SK-N-MC (cell line): ENCODE measurements around the gene ACTL10.
"Not testable (repeated sequence)": the region's sequence is repeated elsewhere in the genome, so short reads cannot be mapped to it uniquely, and the experiment has no call there.

Source experiments
- DNase-seq: peaks from one replicate; pipeline ENCODE4 v3.0.0-alpha.2; 2011; ENCODE audit warnings: low read depth, low spot score
- H3K27ac ChIP-seq: fragments of 200-600 bp; sonication (generic); 2 replicates; pipeline ENCODE4 v1.5.1; 2016; ENCODE audit warnings: mixed run types
- H3K36me3 ChIP-seq: fragments of 200-600 bp; sonication (generic); 2 replicates; pipeline ENCODE4 v1.6.1; 2017; ENCODE audit warnings: antibody characterized with exemption, low read length, mixed read lengths; ENCODE audit not compliant: insufficient read depth
- H3K4me3 ChIP-seq: fragments of 200-600 bp; sonication (generic); 2 replicates; pipeline ENCODE4 v1.5.1; 2016
- H3K9ac ChIP-seq: fragments of 200-600 bp; sonication (generic); 2 replicates; pipeline ENCODE4 v1.8.0; 2017; ENCODE audit warnings: mixed run types, mixed read lengths; ENCODE audit not compliant: insufficient read length
- H3K9me3 ChIP-seq: fragments of 200-600 bp; sonication (generic); 2 replicates; pipeline ENCODE4 v1.6.1; 2017; ENCODE audit warnings: low read depth, mild to moderate bottlenecking, antibody characterized with exemption, low read length, moderate library complexity, mixed read lengths
- EZH2 ChIP-seq: fragments of 200-600 bp; sonication (generic); IDR thresholded peaks from one replicate; pipeline ENCODE4 v1.6.1; 2017; ENCODE audit warnings: antibody characterized with exemption
- FOXP2 ChIP-seq: optimal IDR thresholded peaks from 2 replicates; pipeline ENCODE3; 2011; ENCODE audit warnings: mild to moderate bottlenecking, moderate library complexity; ENCODE audit not compliant: insufficient read depth; ENCODE audit errors: extremely low read length, control extremely low read depth
- POLR2AphosphoS5 ChIP-seq: IDR thresholded peaks from 2 replicates; pipeline ENCODE4 v1.6.1; 2012; ENCODE audit warnings: mild to moderate bottlenecking, low read depth, low read length, borderline replicate concordance

The ACTL10 gene

GRCh38 chr20:33693741-33694638, 27.2 kb downstream of the ACTL10 start:
- no peak overlapping the region for H3K27ac ChIP-seq
- H3K9me3 ChIP-seq: no peaks in the 10 kb centered on the region
- H3K4me3 ChIP-seq: no peak overlapping the region
- H3K36me3 ChIP-seq: no peaks in the 10 kb centered on the region
- no peak for DNase-seq
- no peak for TF ChIP-seq FOXP2
- TF ChIP-seq POLR2AphosphoS5: no peak
- no peak for TF ChIP-seq EZH2
- no peak overlapping the region for H3K9ac ChIP-seq

DNA sequence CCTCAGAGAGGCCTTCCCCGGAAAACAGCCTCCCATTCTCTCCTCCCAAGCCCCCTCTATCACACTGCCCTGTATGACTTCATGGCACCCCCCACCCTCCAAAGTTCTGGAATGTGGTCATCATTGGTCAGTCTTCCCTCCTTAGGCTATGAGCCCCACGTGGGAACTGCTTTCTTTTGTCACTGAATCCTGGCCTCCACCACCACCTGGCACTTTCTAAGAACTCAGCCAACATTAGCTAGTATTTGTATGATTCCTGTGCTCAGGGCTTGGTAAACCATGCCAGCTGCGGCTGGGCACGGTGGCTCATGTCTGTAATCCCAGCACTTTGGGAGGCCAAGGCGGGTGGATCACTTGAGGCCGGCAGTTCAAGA, 27.9 kb downstream of the ACTL10 start:
- Histone ChIP-seq H3K9ac (no peak overlapping the region), H3K4me3 (no peak overlapping the region), H3K36me3 (no peaks in the 10 kb centered on the region), H3K27ac (no peak overlapping the region), H3K9me3 (no peaks in the 10 kb centered on the region)
- TF ChIP-seq POLR2AphosphoS5 (no peak), FOXP2 (no peak), EZH2 (no peak)
- no peak for DNase-seq

GRCh38 chr20:33696448-33696847, 29.7 kb downstream of the ACTL10 start:
- H3K9me3 ChIP-seq: no peaks in the 10 kb centered on the region
- TF ChIP-seq POLR2AphosphoS5 (no peak), EZH2 (no peak), FOXP2 (no peak)
- H3K36me3 ChIP-seq: no peaks in the 10 kb centered on the region
- no peak overlapping the region for H3K27ac ChIP-seq
- DNase-seq: no peak
- H3K9ac ChIP-seq: no peak overlapping the region
- H3K4me3 ChIP-seq: no peak overlapping the region

- TF ChIP-seq POLR2AphosphoS5 (no peak), EZH2 (no peak)
- DNase-seq: no peak
- Histone ChIP-seq H3K4me3 (no peak overlapping the region), H3K27ac (no peak overlapping the region), H3K9me3 (no peaks in the 10 kb centered on the region), H3K9ac (no peak overlapping the region), H3K36me3 (no peaks in the 10 kb centered on the region)
These were observed 30.4 kb downstream of the ACTL10 start for GRCh38 chr20:33697129-33697528.

- DNase-seq, H3K4me3 ChIP-seq, H3K36me3 ChIP-seq, H3K9ac ChIP-seq, H3K9me3 ChIP-seq, H3K27ac ChIP-seq: not testable (repeated sequence)
These were observed 32.2 kb downstream of the ACTL10 start for GRCh38 chr20:33698966-33699365.

DNA sequence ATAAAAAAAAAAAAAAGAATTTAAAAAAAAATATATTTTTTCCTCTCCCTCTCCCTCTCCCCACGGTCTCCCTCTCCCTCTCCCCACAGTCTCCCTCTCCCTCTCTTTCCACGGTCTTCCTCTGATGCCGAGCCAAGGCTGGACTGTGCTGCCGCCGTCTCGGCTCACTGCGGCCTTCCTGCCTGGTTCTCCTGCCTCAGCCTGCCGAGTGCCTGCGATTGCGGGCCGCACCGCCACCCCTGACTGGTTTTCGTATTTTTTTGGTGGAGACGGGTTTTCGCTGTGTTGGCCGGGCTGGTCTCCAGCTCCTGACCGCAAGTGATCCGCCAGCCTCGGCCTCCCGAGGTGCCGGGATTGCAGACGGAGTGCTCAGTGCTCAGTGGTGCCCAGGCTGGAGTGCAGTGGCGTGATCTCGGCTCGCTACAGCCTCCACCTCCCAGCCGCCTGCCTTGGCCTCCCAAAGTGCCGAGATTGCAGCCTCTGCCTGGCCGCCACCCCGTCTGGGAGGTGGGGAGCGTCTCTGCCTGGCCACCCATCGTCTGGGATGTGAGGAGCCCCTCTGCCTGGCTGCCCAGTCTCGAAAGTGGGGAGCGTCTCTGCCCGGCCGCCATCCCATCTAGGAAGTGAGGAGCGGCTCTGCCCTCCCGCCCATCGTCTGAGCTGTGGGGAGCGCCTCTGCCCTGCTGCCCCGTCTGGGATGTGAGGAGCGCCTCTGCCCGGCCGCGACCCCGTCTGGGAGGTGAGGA, 34.1 kb downstream of the ACTL10 start:
- DNase-seq, H3K9me3 ChIP-seq, H3K36me3 ChIP-seq, H3K9ac ChIP-seq, H3K27ac ChIP-seq, H3K4me3 ChIP-seq: not testable (repeated sequence)

DNA sequence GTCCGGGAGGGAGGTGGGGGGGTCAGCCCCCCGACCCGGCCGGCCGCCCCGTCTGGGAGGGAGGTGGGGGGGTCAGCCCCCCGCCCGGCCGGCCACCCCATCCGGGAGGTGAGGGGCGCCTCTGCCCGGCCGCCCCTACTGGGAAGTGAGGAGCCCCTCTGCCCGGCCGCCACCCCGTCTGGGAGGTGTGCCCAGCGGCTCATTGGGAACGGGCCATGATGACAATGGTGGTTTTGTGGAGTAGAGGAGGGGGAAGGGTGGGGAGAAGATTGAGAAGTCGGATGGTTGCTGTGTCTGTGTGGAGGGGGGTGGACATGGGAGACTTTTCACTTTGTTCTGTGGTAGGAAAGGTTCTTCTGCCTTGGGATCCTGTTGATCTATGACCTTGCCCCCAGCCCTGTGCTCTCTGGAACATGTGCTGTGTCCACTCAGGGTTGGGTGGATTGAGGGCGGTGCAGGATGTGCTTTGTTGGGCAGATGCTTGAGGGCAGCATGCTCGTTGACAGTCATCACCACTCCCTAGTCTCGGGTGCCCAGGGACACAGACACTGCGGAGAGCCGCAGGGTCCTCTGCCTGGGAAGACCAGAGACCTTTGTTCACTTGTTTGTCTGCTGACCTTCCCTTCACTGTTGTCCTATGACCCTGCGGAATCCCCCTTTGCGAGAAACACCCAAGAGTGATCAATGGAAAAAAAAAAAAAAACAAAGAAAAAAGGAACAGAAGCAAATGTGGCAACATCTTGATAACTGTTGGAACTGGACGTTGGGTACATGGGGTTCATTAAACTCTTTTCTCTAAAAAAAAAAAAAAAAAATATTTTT, 35.1 kb downstream of the ACTL10 start:
- TF ChIP-seq EZH2: no peak
- TF ChIP-seq FOXP2: no peak
- no peak for TF ChIP-seq POLR2AphosphoS5
- Histone ChIP-seq H3K36me3 (no peaks in the 10 kb centered on the region), H3K9me3 (no peaks in the 10 kb centered on the region), H3K9ac (no peak overlapping the region), H3K27ac (no peak overlapping the region), H3K4me3 (no peak overlapping the region)
- no peak for DNase-seq

- no peak for DNase-seq
- Histone ChIP-seq H3K9ac (no peak overlapping the region), H3K27ac (no peak overlapping the region), H3K4me3 (no peak overlapping the region), H3K36me3 (no peaks in the 10 kb centered on the region), H3K9me3 (no peaks in the 10 kb centered on the region)
- TF ChIP-seq POLR2AphosphoS5 (no peak), EZH2 (no peak), FOXP2 (no peak)
These were observed 36.1 kb downstream of the ACTL10 start for GRCh38 chr20:33702861-33703260.

GRCh38 chr20:33703498-33704137, 36.9 kb downstream of the ACTL10 start:
- no peak for TF ChIP-seq FOXP2
- TF ChIP-seq POLR2AphosphoS5: no peak
- no peak for TF ChIP-seq EZH2
- no peak for DNase-seq
- H3K9ac ChIP-seq: no peak overlapping the region
- H3K9me3 ChIP-seq: no peaks in the 10 kb centered on the region
- H3K4me3 ChIP-seq: no peak overlapping the region
- H3K36me3 ChIP-seq: no peaks in the 10 kb centered on the region
- no peak overlapping the region for H3K27ac ChIP-seq
